Adipose tissue (tissue), 3 donors: ENCODE results near the gene MID1. TPM values are rescaled to one million over a fixed set of nuclear protein-coding genes. Genes with fewer than 3 reads are reported as not detected.

Experiments used
- H3K27ac ChIP-seq: one replicate; pipeline ENCODE4 v1.5.1; 2013; ENCODE audit warnings: low read depth, low read length
- WGBS, 3 donors: extraction: QIAGEN DNeasy Blood & Tissue Kit; methylation state at CpG; one replicate each; pipeline ENCODE4 v1.1.7; 2013; 5-methylcytosine and 5-hydroxymethylcytosine counted together
- polyA plus RNA-seq, 3 donors: library from polyadenylated mRNA; stranded (reverse); fragments of 200-250 nt; gene quantifications; one replicate each; pipeline ENCODE4 v1.2.3, GENCODE V29; 2013
- donor health status: healthy with polysubstance abuse.
- donor health status: Bipolar disorder and iron deficiency.
- donor health status: healthy.

The MID1 gene
- polyA plus RNA-seq, 3 donors, result 1.6 to 4.3 (median 3.1) TPM

DNA sequence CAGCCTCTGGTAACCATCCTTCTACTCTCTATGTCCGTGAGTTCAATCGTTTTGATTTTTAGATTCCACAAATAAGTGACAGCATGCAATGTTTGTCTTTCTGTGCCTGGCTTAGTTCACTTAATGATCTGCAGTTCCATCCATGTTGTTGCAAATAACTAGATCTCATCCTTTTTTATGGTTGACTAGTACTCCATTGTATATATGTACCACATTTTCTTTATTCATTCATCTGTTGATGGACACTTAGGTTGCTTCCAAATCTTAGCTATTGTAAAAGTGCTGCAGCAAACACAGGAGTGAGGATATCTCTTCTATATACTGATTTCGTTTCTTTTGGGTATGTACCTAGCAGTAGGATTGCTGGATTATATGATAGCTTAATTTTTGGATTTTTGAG, 140.9 kb downstream of the MID1 start:
- H3K27ac ChIP-seq, result no peak overlapping the region
- 74 to 95% (median 90%) methylated on average over 3 of the region's 3 CpGs for WGBS, 3 donors

GRCh38 chrX:10477525-10477924, 142.9 kb downstream of the MID1 start:
- H3K27ac ChIP-seq, result no peak overlapping the region
- 67 to 86% (median 70%) methylated on average over 3 of the region's 3 CpGs for WGBS, 3 donors

DNA sequence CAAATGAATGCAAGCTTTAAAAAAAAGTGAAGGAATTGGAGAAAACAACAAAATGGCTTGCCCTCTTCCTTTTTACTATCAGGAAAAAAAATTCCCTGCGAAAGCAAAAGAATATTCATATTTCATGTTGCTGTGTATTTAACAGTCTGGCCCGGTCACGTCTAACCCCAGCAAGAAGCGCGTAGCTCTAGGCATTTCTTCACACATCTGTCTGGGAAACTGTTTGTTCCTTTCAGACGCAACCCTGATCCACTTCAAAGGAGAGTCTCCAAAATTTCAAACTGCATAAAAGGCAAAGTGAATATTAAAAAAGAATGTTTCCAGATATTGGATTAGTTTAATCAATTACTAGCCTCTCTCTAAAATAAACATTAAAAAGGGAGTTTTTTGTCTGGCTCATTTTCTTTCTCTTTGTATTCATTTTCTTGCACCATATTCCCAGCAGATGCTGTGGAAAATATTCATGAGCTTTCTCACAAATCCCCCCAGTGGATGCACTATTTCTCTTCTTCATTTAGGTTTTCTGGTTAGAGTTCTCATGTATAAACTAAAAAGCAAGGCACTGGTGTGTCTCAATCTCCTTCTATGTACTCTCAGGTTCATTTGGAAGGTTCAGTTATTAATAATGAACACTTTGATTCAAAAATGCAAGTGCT, 145.3 kb downstream of the MID1 start:
- no peak overlapping the region for H3K27ac ChIP-seq
- WGBS, 3 donors, result 74 to 90% (median 79%) methylated on average over 6 of the region's 6 CpGs

GRCh38 chrX:10474510-10474909, 145.9 kb downstream of the MID1 start:
- WGBS, 3 donors, result 51 to 60% (median 56%) methylated on average over 1 of the region's 1 CpG
- H3K27ac ChIP-seq, result no peak overlapping the region

DNA sequence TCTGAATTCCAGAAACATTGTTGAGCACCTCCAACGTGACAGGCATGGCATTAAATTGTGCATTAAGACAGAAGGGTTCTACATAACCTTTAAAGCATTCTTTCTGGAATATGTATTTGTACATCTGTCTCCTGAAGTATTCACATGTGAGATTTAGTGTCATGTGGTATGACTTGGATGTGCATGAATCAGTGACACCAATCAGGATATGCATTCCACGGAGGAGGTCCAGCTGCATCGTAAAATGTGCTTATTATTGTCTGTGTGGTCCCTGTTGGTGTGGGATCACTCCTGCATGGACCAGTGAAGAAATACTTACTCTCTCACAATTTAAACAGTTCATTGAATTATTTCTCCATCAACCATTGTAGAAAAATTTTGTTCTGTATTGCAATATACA, 149.0 kb downstream of the MID1 start:
- WGBS, 3 donors, result 73 to 90% (median 84%) methylated on average over 3 of the region's 3 CpGs
- no peak overlapping the region for H3K27ac ChIP-seq

- H3K27ac ChIP-seq, result no peak overlapping the region
Observed at GRCh38 chrX:10470009-10470408, 150.4 kb downstream of the MID1 start.

GRCh38 chrX:10467793-10468192, 152.6 kb downstream of the MID1 start:
- no peak overlapping the region for H3K27ac ChIP-seq
- WGBS, 3 donors, result 40 to 98% (median 48%) methylated on average over 3 of the region's 3 CpGs

DNA sequence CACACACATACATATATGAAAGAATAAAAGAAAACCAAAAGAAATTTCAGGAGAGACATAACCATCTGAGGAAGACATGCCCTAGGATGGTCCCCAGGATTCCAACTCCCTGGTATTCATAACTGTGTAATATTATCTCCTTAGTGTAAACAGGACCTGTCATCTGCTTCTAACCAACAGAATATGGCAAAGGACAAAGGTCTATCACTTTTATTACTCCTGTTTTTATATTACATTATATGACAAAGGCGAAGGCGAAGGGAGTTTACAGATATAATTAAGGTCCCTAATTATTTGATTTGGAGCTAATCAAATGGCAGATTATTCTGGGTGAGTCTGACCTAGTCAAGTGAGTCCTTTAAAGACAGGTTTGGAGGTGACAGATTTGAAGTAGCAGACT, 155.1 kb downstream of the MID1 start:
- 95 to 100% (median 99%) methylated on average over 2 of the region's 2 CpGs for WGBS, 3 donors

GRCh38 chrX:10457092-10457491, 163.3 kb downstream of the MID1 start:
- WGBS, 3 donors, result 86 to 96% (median 91%) methylated on average over 5 of the region's 5 CpGs

More for the DNA sequence above, 155.1 kb downstream of the MID1 start:
- H3K27ac ChIP-seq, result no peak overlapping the region

GRCh38 chrX:10453945-10454344, 166.4 kb downstream of the MID1 start:
- no peak overlapping the region for H3K27ac ChIP-seq
- WGBS, 3 donors, result 75 to 88% (median 83%) methylated on average over 1 of the region's 1 CpG

More at GRCh38 chrX:10457092-10457491, 163.3 kb downstream of the MID1 start:
- H3K27ac ChIP-seq, result no peak overlapping the region

GRCh38 chrX:10450959-10451355, 169.4 kb downstream of the MID1 start:
- no peak overlapping the region for H3K27ac ChIP-seq
- WGBS, 3 donors, result 74 to 91% (median 84%) methylated on average over 4 of the region's 4 CpGs

DNA sequence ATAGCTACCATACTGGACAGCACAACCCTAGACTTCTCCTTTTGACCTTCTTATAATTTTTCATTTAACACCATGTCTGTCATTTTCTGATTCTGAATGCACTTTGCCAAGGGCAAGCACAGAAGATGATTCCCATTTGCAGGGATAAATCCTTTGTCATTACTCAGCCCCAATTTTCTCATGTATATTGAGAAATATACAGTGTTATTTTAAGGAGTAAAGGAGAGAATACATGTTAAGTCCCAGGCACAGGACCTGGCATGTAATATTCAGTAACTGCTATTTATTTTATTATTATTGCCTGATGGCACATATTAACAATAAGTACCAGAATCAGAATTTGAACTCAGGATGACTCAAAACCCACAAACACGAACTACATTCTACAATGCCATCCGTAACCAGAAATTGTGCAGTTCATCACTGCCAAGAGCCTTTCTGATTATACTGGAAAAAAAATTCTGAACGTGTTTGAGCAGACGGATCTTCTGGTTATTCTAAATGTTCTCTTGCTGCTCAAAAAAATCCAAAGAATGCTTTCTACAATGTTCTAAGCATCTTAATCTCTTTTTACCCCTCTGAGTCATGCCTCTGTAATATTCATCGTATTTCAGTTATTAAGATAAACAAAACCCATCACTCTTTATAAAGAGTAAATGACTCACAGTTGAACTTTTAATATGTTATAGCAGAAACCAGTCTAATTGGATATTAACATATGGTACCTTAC, 170.0 kb downstream of the MID1 start:
- WGBS, 3 donors, result 67 to 85% (median 75%) methylated on average over 5 of the region's 5 CpGs
- H3K27ac ChIP-seq, result no peak overlapping the region

DNA sequence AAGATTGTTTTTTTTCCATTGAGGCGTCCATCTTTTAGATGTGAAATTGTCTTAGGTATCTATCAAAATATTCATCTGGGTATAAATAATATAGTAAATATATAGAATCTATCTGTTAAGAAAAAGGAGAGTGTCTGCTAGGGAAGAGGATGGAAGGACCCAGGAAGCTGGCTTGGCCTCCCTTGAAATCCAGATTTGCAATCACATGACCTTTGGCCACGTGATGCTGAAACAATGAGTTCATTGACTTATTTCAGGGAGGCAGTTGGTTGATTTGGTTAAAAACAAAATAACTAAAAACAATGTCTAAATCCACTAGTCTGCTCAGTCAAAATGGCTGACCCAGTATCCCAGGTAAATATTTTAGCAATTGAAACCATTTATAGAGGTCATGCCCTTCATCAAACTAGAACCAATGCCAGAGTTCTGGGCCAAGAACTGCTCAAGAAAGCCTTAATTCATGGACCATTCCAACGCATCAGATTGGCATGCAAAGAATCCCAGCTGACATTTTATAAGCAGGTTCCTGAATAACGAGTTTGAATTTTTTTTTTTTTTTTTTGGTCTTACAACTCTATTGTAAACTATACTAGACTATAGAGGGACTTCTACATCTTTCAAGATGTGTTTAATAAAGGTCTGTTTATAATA, 172.7 kb downstream of the MID1 start:
- 61 to 79% (median 74%) methylated on average over 4 of the region's 4 CpGs for WGBS, 3 donors
- H3K27ac ChIP-seq, result no peak overlapping the region

- WGBS, 3 donors, result 75 to 89% (median 83%) methylated on average over 2 of the region's 2 CpGs
Observed at GRCh38 chrX:10444204-10444603, 176.2 kb downstream of the MID1 start.

GRCh38 chrX:10441464-10441863, 178.9 kb downstream of the MID1 start:
- H3K27ac ChIP-seq, result no peak overlapping the region
- 61 to 83% (median 67%) methylated on average over 1 of the region's 1 CpG for WGBS, 3 donors

More at GRCh38 chrX:10444204-10444603, 176.2 kb downstream of the MID1 start:
- no peak overlapping the region for H3K27ac ChIP-seq

GRCh38 chrX:10433296-10433965, 187.0 kb downstream of the MID1 start:
- H3K27ac ChIP-seq, result no peak overlapping the region
- 69 to 74% (median 72%) methylated on average over 8 of the region's 8 CpGs for WGBS, 3 donors

- 67 to 89% (median 69%) methylated on average over 5 of the region's 5 CpGs for WGBS, 3 donors
- H3K27ac ChIP-seq, result no peak overlapping the region
Observed at GRCh38 chrX:10429908-10430307, 190.5 kb downstream of the MID1 start.

- no peak overlapping the region for H3K27ac ChIP-seq
Observed at GRCh38 chrX:10427249-10427648, 193.1 kb downstream of the MID1 start.

- WGBS, 3 donors, result 69 to 91% (median 76%) methylated on average over 4 of the region's 4 CpGs
- H3K27ac ChIP-seq, result no peak overlapping the region
Observed at GRCh38 chrX:10423716-10424115, 196.7 kb downstream of the MID1 start.
